Loucy (cell line): Measurements from ENCODE around the gene PLIN4.

ENCODE experiments used
- H2AFZ ChIP-seq: fragments of 200-600 bp; sonication (generic); 2 replicates; pipeline ENCODE4 v1.6.0; 2016; ENCODE audit warnings: antibody characterized with exemption, mild to moderate bottlenecking, low read length, moderate library complexity
- H3F3A ChIP-seq: fragments of 200-600 bp; 2 replicates; pipeline ENCODE4 v1.6.0; 2016; ENCODE audit warnings: antibody characterized with exemption, low read depth, mild to moderate bottlenecking
- H3K27me3 ChIP-seq: fragments of 200-600 bp; sonication (generic); 2 replicates; pipeline ENCODE4 v1.6.1; 2014; ENCODE audit warnings: low read length, mild to moderate bottlenecking; ENCODE audit not compliant: insufficient read depth, poor library complexity, severe bottlenecking
- H3K36me3 ChIP-seq: fragments of 200-600 bp; sonication (generic); 2 replicates; pipeline ENCODE4 v1.6.1; 2016; ENCODE audit warnings: low read length; ENCODE audit not compliant: insufficient read depth
- H3K4me1 ChIP-seq: fragments of 200-600 bp; sonication (generic); 2 replicates; pipeline ENCODE4 v1.5.1; 2014; ENCODE audit warnings: low read length, mild to moderate bottlenecking; ENCODE audit not compliant: insufficient read depth, poor library complexity, severe bottlenecking
- H3K4me2 ChIP-seq: fragments of 200-600 bp; sonication (generic); 2 replicates; pipeline ENCODE4 v1.6.0; 2014; ENCODE audit warnings: antibody characterized with exemption, low read length, low read depth, mild to moderate bottlenecking; ENCODE audit not compliant: poor library complexity, severe bottlenecking
- H3K4me3 ChIP-seq: fragments of 200-600 bp; sonication (generic); 2 replicates; pipeline ENCODE4 v1.5.1; 2014; ENCODE audit warnings: low read length, mild to moderate bottlenecking, mixed read lengths; ENCODE audit not compliant: poor library complexity, severe bottlenecking
- H3K79me2 ChIP-seq: fragments of 200-600 bp; sonication (generic); 2 replicates; pipeline ENCODE4 v1.6.1; 2014; ENCODE audit warnings: low read length; ENCODE audit not compliant: insufficient read depth
- H3K9ac ChIP-seq: fragments of 200-600 bp; sonication (generic); 2 replicates; pipeline ENCODE4 v1.6.0; 2014; ENCODE audit warnings: mild to moderate bottlenecking, low read depth, low read length, moderate library complexity; ENCODE audit not compliant: poor library complexity, severe bottlenecking
- H3K9me2 ChIP-seq: fragments of 200-600 bp; sonication (generic); replicated peaks from 2 replicates; pipeline ENCODE4 v1.6.1; 2016; ENCODE audit warnings: low read depth, low read length, mixed read lengths
- H3K9me3 ChIP-seq: fragments of 200-600 bp; sonication (generic); 2 replicates; pipeline ENCODE4 v1.6.1; 2014; ENCODE audit warnings: mild to moderate bottlenecking, antibody characterized with exemption, low read length, low read depth; ENCODE audit not compliant: insufficient read depth
- H4K20me1 ChIP-seq: fragments of 200-600 bp; sonication (generic); 2 replicates; pipeline ENCODE4 v1.6.0; 2014; ENCODE audit warnings: antibody characterized with exemption, low read length, mild to moderate bottlenecking; ENCODE audit not compliant: insufficient read depth, poor library complexity, severe bottlenecking
- EZH2phosphoT487 ChIP-seq: fragments of 200-600 bp; IDR thresholded peaks from 2 replicates; pipeline ENCODE4 v1.6.1; 2018; ENCODE audit warnings: antibody characterized with exemption, mild to moderate bottlenecking, moderate library complexity, borderline replicate concordance
- TF ChIP-seq, protein P1 (sequence below): fragments of 200-600 bp; sonication (generic); conservative IDR thresholded peaks from 2 replicates; pipeline ENCODE4 v1.5.1; 2014; ENCODE audit warnings: mild to moderate bottlenecking, antibody characterized with exemption, low read length

PLIN4 gene

DNA sequence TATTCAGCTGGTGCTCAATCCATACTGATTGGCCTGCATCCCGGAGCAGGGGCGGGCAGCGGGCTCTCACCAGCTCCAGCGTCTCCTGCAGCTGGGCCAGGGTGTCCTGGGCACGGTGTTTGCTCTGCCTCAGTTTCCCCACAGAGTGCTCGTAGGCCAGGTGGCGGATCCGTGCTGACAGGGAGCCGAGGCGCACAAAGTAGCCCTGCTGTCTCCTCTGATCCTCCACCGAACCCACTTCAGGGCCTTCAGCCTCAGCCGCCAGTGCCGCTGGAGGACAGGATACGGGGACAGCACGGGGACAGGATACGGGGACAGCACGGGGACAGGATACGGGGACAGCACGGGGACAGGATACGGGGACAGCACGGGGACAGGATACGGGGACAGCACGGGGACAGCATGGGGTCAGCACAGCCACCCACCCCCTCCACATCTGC, 7.3 kb upstream of the PLIN4 start:
- Histone ChIP-seq H3K36me3 (no peaks in the 10 kb centered on the region), H3K9ac (no peak overlapping the region), H3K4me2 (no peak overlapping the region), H3K9me2 (no peaks in the 10 kb centered on the region), H3K27me3 (no peaks in the 10 kb centered on the region), H2AFZ (no peak overlapping the region), H3K4me3 (no peak overlapping the region), H3F3A (no peaks in the 10 kb centered on the region), H3K9me3 (no peaks in the 10 kb centered on the region), H3K79me2 (no peaks in the 10 kb centered on the region), H3K4me1 (no peaks in the 10 kb centered on the region), H4K20me1 (no peaks in the 10 kb centered on the region)
- TF ChIP-seq, protein P1, sequence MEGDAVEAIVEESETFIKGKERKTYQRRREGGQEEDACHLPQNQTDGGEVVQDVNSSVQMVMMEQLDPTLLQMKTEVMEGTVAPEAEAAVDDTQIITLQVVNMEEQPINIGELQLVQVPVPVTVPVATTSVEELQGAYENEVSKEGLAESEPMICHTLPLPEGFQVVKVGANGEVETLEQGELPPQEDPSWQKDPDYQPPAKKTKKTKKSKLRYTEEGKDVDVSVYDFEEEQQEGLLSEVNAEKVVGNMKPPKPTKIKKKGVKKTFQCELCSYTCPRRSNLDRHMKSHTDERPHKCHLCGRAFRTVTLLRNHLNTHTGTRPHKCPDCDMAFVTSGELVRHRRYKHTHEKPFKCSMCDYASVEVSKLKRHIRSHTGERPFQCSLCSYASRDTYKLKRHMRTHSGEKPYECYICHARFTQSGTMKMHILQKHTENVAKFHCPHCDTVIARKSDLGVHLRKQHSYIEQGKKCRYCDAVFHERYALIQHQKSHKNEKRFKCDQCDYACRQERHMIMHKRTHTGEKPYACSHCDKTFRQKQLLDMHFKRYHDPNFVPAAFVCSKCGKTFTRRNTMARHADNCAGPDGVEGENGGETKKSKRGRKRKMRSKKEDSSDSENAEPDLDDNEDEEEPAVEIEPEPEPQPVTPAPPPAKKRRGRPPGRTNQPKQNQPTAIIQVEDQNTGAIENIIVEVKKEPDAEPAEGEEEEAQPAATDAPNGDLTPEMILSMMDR, result no peak
- TF ChIP-seq EZH2phosphoT487, result no peak

DNA sequence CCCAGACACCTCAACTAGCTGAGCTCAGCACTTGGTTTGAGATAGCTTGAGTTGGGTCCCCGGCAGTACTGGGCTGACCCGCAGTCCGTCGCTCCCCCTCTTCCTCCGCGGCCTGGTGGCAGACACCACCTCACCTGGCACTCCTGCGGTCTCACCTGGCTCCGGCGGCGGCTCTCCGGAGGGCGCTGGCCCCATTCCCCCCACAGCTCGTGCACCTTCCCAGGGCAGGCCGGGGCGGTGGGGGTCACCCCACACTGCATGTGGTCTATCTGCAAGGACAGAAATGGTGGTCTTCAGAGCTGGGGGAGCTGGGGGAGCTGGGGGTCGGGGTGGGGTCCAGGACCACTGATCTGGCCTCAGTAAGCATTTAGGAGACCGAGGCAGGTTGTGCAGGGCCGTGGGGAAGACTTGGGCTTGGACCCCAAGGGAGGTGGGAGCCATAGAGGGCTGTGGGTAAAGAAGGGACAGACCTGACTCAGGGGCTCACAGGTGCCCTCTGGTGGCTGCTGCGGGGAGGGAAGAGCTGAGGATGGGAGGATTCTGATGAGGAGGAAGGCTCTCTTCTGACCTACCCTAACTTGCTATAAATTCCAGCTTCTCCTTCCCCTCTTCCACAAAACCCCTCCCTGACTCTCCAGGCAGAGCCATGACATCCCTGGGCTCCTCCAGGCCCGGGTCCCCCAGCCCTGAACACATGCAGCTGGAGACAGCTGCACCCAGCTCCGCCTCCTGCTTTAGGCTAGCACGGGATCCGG, 6.7 kb upstream of the PLIN4 start:
- no peak for TF ChIP-seq EZH2phosphoT487
- TF ChIP-seq, protein P1, result peak; percentile 71
- no peaks in the 10 kb centered on the region for H3F3A ChIP-seq
- H3K4me1 ChIP-seq, result no peaks in the 10 kb centered on the region
- no peaks in the 10 kb centered on the region for H3K27me3 ChIP-seq
- no peak overlapping the region for H2AFZ ChIP-seq
- H3K79me2 ChIP-seq, result no peaks in the 10 kb centered on the region
- H3K4me3 ChIP-seq, result no peak overlapping the region
- H3K36me3 ChIP-seq, result no peaks in the 10 kb centered on the region
- H3K9me3 ChIP-seq, result no peaks in the 10 kb centered on the region
- H4K20me1 ChIP-seq, result no peaks in the 10 kb centered on the region
- no peaks in the 10 kb centered on the region for H3K9me2 ChIP-seq
- H3K4me2 ChIP-seq, result no peak overlapping the region
- H3K9ac ChIP-seq, result no peak overlapping the region

DNA sequence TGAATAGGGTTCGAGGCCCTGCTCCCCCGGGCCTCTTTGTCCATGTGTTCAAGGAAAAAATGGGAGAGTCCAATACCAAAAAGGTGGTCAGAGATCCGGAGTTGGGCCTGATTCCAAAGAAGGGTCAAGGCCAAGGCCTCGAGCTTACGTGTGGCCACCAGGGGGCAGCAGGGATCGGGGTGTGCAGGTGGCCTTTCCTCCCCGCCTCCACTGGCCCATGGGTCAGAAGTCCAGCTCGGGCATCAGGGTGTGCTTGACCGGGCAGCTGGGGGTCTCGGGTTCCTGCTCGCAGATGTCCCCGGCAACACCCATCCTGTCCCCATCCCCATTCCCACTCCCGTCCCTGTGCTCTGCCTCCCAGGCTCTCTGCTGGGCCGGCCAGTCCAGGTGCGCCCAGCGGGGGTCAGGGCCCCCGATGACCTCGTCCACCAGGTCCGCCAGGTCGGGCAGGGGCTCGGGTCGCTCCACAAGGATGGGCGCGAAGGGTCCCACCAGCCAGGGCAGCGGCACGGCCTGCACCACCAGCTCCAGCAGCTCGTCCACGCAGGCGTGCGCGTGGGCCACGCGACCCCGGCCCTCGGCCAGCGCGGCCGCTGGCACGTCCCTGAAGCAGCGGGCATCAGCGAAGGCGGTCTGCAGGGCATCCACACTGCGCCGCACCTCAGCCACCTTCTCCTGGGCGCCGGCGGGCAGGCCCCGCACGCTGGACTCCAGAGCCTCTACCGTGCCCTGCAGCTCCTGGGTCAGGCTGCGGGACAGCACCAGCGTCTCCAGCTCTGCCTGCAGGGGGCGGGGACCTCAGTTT, 5.2 kb upstream of the PLIN4 start:
- Histone ChIP-seq H3K79me2 (no peaks in the 10 kb centered on the region), H3K9me2 (no peaks in the 10 kb centered on the region), H3K4me1 (no peaks in the 10 kb centered on the region), H2AFZ (no peak overlapping the region), H3K4me2 (no peak overlapping the region), H3K9ac (no peak overlapping the region), H3F3A (no peaks in the 10 kb centered on the region), H3K36me3 (no peaks in the 10 kb centered on the region), H3K9me3 (no peaks in the 10 kb centered on the region), H3K27me3 (no peaks in the 10 kb centered on the region), H4K20me1 (no peaks in the 10 kb centered on the region), H3K4me3 (no peak overlapping the region)
- TF ChIP-seq, protein P1, result peak; percentile 75
- TF ChIP-seq EZH2phosphoT487, result no peak
